Measurements from ENCODE around the gene DGKD.

DNA sequence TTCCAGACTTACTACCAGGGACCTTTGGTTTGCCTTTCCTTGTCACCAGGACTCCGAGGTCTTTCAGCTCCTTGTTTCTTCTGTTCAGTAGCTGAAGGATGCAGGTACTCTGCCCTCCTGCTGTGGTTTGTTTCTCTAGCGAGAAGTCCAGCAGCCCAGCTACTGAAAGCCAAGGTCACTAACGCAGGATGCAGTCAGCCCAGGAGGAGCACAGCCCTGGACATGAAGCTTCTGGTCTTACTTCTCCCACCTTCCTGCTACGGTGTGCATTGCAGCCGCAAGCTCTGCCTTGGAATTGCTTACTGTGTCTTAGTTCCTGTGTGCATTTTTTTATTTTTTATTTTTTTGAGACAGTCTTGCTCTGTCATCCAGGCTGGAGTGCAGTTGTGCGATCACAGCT is 62.4 kb downstream of the DGKD start:
- TF ChIP-seq CTCF (IDR thresholded peaks at IDR 0.05 in 8 of 11, conservative IDR thresholded peaks at IDR 0.05 in 3 of 11): no peak
- TF ChIP-seq POLR2A (IDR thresholded peaks at IDR 0.05): no peak

Data from spleen (tissue), 7 donors.